Suprapubic skin (tissue), 3 donors: ENCODE results near the gene AMY1B.
"Not testable (repeated sequence)": the region's sequence is repeated elsewhere in the genome, so short reads cannot be mapped to it uniquely, and the experiment has no call there.

Experiments
- CTCF ChIP-seq, 2 donors: fragments of 200-600 bp in 1 of 2; fragments of 450-650 bp in 1 of 2; sonication (generic) in 1 of 2; IDR thresholded peaks; one replicate each; pipeline ENCODE4 v1.5.1; 2016 to 2019; ENCODE audit warnings: antibody characterized with exemption in 2 of 2, mild to moderate bottlenecking in 1 of 2, moderate library complexity in 1 of 2
- POLR2A ChIP-seq, 2 donors: fragments of 450-650 bp; IDR thresholded peaks; one replicate each; pipeline ENCODE4 v1.6.1; 2017; ENCODE audit warnings: antibody characterized with exemption in 2 of 2, mild to moderate bottlenecking in 2 of 2, moderate library complexity in 2 of 2

GRCh38 chr1:103710381-103710780 is 14.4 kb upstream of the AMY1B start:
- not testable (repeated sequence) for TF ChIP-seq CTCF, POLR2A (IDR thresholded peaks at IDR 0.05)
